ENCODE results near the gene C19orf47. TPM values are rescaled to one million over a fixed set of nuclear protein-coding genes. Genes with fewer than 3 reads are reported as not detected.

C19orf47 gene
- total RNA-seq, 4 donors from 2014 or later, result 7.6 to 11.9 (median 8.3) TPM

- TF ChIP-seq, protein P1, sequence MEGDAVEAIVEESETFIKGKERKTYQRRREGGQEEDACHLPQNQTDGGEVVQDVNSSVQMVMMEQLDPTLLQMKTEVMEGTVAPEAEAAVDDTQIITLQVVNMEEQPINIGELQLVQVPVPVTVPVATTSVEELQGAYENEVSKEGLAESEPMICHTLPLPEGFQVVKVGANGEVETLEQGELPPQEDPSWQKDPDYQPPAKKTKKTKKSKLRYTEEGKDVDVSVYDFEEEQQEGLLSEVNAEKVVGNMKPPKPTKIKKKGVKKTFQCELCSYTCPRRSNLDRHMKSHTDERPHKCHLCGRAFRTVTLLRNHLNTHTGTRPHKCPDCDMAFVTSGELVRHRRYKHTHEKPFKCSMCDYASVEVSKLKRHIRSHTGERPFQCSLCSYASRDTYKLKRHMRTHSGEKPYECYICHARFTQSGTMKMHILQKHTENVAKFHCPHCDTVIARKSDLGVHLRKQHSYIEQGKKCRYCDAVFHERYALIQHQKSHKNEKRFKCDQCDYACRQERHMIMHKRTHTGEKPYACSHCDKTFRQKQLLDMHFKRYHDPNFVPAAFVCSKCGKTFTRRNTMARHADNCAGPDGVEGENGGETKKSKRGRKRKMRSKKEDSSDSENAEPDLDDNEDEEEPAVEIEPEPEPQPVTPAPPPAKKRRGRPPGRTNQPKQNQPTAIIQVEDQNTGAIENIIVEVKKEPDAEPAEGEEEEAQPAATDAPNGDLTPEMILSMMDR (IDR thresholded peaks at IDR 0.05), result no peak
- no peak for ATAC-seq (ENCODE audit: low FRiP score)
- DNase-seq (ENCODE audit: low spot score), result no peak
Measured at GRCh38 chr19:40344422-40344821, 3.8 kb downstream of the C19orf47 start.

GRCh38 chr19:40342644-40343311 lies 5.4 kb downstream of the C19orf47 start:
- ATAC-seq (ENCODE audit: low FRiP score), result no peak
- DNase-seq (ENCODE audit: low spot score), result no peak
- TF ChIP-seq, protein P1 (IDR thresholded peaks at IDR 0.05), result no peak

- ATAC-seq (ENCODE audit: low FRiP score) (no peak), DNase-seq (ENCODE audit: low spot score) (no peak)
- TF ChIP-seq, protein P1 (IDR thresholded peaks at IDR 0.05), result no peak
Measured at GRCh38 chr19:40341601-40342482, 6.4 kb downstream of the C19orf47 start.

DNA sequence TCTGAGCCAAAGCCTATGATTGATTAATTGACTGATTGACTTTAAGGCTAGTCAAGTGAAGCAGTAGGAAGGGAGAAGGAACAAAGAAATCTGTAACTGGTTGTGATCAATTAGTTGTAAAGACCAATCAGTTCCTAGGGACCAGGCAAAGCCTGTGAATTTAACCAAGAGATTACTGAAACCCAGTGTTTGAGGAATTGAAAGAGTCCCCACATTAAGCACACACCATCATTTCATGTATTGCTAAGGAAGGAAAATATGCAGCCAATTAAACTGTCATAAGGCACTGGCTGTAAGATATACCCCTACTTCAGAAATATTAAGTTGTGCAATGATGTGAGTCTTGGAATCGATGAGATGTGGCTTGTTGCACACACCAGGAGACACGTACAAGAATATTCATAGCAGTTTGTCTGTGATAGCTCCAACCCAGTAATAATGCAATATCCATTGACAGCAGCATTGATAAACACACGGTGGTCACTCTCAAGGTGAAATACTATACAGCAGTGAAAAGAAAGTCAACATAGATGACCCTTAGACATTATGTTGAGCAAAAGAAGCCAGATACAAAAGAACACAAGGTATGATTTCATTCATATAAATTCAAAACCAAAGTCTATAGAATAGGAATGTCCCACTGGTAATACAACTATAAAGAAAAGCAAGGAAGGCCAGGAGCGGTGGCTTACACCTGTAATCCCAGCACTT lies 9.0 kb downstream of the C19orf47 start:
- DNase-seq (ENCODE audit: low spot score) (no peak), ATAC-seq (ENCODE audit: low FRiP score) (no peak)
- TF ChIP-seq, protein P1 (IDR thresholded peaks at IDR 0.05), result no peak

DNA sequence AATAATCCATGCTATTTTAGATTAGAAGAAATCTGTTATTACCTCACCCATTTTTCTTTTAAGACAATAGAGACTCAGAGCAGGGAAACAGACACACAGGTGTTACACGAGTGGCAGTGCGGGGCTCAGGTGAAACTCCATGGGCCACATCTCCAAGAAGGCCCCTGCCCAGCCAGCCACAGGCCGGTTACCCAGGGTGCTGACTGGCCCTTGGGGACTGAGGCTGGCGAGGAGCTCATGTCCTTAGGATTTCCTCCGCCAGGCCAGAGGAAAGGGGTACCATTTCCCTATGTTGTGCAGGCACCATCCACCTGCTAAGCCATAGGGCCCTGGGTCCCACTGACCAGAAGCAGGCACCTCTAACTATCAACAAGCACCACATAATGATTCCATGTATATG lies 10.6 kb downstream of the C19orf47 start:
- DNase-seq (ENCODE audit: low spot score) (no peak), ATAC-seq (ENCODE audit: low FRiP score) (no peak)
- TF ChIP-seq, protein P1 (IDR thresholded peaks at IDR 0.05), result no peak

GRCh38 chr19:40337107-40337506 lies 11.1 kb downstream of the C19orf47 start:
- no peak for ATAC-seq (ENCODE audit: low FRiP score)
- no peak for DNase-seq (ENCODE audit: low spot score)

More at GRCh38 chr19:40337107-40337506, 11.1 kb downstream of the C19orf47 start:
- TF ChIP-seq, protein P1 (IDR thresholded peaks at IDR 0.05), result no peak

Measured in omental fat pad (tissue), 4 donors.